Measurements from ENCODE around the gene P2RX5.

GRCh38 chr17:3693829-3694231 is 2.1 kb downstream of the P2RX5 start:
- TF ChIP-seq, protein P1, sequence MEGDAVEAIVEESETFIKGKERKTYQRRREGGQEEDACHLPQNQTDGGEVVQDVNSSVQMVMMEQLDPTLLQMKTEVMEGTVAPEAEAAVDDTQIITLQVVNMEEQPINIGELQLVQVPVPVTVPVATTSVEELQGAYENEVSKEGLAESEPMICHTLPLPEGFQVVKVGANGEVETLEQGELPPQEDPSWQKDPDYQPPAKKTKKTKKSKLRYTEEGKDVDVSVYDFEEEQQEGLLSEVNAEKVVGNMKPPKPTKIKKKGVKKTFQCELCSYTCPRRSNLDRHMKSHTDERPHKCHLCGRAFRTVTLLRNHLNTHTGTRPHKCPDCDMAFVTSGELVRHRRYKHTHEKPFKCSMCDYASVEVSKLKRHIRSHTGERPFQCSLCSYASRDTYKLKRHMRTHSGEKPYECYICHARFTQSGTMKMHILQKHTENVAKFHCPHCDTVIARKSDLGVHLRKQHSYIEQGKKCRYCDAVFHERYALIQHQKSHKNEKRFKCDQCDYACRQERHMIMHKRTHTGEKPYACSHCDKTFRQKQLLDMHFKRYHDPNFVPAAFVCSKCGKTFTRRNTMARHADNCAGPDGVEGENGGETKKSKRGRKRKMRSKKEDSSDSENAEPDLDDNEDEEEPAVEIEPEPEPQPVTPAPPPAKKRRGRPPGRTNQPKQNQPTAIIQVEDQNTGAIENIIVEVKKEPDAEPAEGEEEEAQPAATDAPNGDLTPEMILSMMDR (IDR thresholded peaks at IDR 0.05; ENCODE audit: insufficient read depth, low read length, poor library complexity, severe bottlenecking), result no peak
- no peak for TF ChIP-seq EZH2phosphoT487 (conservative IDR thresholded peaks at IDR 0.05; ENCODE audit: low read length)
